ENCODE data around the gene MEX3C. TPM values are rescaled to one million over a fixed set of nuclear protein-coding genes. Genes with fewer than 3 reads are reported as not detected.

The MEX3C gene
- total and polyA plus RNA-seq, 2 experiments from 2014 or later: 15.2 to 50.7 TPM

DNA sequence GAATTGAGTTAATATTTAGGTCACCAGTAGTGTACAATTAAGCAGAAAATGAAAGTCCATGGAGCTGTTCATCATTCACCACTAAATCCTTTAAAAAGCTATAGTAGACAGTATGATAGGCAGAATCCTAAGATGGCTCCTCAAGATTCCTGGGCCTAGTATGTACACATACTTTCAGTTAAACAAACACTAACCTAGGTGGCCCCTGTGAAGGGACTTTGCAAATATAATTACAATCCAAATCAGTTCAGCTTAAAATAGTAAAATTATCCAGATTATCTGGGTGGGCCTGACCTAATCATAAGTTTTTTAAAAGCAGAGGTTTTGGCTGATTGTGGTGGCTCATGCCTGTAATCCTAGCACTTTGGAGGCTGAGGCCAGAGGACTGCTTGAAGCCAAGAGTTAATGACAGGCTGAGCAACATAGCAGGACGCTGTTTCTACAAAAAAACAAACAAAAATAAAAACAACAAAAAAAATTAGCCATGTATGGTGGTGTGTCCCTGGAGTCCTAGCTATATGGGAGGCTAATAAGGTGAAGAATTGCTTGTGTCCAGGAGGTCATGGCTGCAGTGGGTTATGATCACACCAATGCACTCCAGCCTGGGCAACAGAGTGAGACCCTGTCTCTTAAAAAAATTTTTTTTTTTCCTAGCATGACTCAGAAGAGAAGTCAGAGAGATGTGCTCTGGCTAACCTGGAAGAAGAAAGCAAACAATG, 13.9 kb downstream of the MEX3C start:
- H2AFZ ChIP-seq: no peak overlapping the region
- no peak for DNase-seq
- H3K9ac ChIP-seq: no peak overlapping the region
- TF ChIP-seq EZH2 (IDR thresholded peaks at IDR 0.05; ENCODE audit: insufficient read depth, poor library complexity, severe bottlenecking): no peak
- in situ Hi-C loops (cut with MboI): no loop called here
- H3K4me3 ChIP-seq: no peak overlapping the region
- no peak overlapping the region for H3K4me2 ChIP-seq (ENCODE audit: unreplicated experiment)
- no peaks in the 10 kb centered on the region for H3K36me3 ChIP-seq (ENCODE audit: low read depth)
- no peaks in the 10 kb centered on the region for H3K27me3 ChIP-seq (replicated peaks; ENCODE audit: insufficient read depth)
- H3K9me2 ChIP-seq (ENCODE audit: insufficient read depth): no peaks in the 10 kb centered on the region
- peaks cover 27% of the 10 kb centered on the region for H4K20me1 ChIP-seq (ENCODE audit: insufficient read depth)
- H3K9me3 ChIP-seq (ENCODE audit: low read depth): no peaks in the 10 kb centered on the region
- WGBS, 2 experiments (ENCODE audit: low coverage in 1 of 2, low lambda C conversion rate in 2 of 2, missing lambda C conversion rate in 2 of 2): 95 to 97% methylated on average over 1 of the region's 1 CpG
- peaks cover 100% of the 10 kb centered on the region for H3K79me2 ChIP-seq (ENCODE audit: insufficient read depth)
- no peak overlapping the region for H3K27ac ChIP-seq
- peaks cover 6% of the 10 kb centered on the region for H3K4me1 ChIP-seq (ENCODE audit: insufficient read depth)
- H3F3A ChIP-seq (ENCODE audit: insufficient read depth): no peaks in the 10 kb centered on the region

DNA sequence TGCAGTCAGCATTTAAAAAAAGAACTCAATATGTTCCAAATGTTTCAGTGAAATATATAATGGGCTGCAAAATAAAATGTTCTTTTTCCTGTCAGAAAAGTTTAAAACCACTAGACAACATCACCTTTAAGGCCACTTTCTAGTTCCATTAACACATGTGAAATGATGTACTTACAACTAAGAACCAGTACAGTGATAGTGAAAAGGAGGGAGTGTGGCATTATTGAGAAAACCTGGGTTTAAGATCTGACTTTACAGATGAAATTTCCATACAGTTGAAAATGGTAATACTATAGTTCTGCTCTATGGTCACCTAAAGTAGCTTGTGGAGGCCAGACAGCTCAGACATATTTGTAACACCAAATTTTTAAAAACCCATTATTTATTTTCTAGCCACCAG, 14.7 kb downstream of the MEX3C start:
- in situ Hi-C loops (cut with MboI): no loop called here
- Histone ChIP-seq H3K36me3 (ENCODE audit: low read depth) (no peaks in the 10 kb centered on the region), H3K9me2 (ENCODE audit: insufficient read depth) (no peaks in the 10 kb centered on the region), H3F3A (ENCODE audit: insufficient read depth) (no peaks in the 10 kb centered on the region), H3K27ac (no peak overlapping the region), H3K79me2 (ENCODE audit: insufficient read depth) (peaks cover 100% of the 10 kb centered on the region), H3K4me2 (ENCODE audit: unreplicated experiment) (no peak overlapping the region), H4K20me1 (ENCODE audit: insufficient read depth) (peaks cover 22% of the 10 kb centered on the region), H3K4me1 (ENCODE audit: insufficient read depth) (peaks cover 6% of the 10 kb centered on the region), H3K9ac (no peak overlapping the region), H3K27me3 (replicated peaks; ENCODE audit: insufficient read depth) (no peaks in the 10 kb centered on the region), H3K9me3 (ENCODE audit: low read depth) (no peaks in the 10 kb centered on the region), H2AFZ (no peak overlapping the region), H3K4me3 (no peak overlapping the region)
- DNase-seq: no peak
- TF ChIP-seq EZH2 (IDR thresholded peaks at IDR 0.05; ENCODE audit: insufficient read depth, poor library complexity, severe bottlenecking) (no peak), EZH2phosphoT487 (IDR thresholded peaks at IDR 0.05; ENCODE audit: insufficient read depth, low read depth) (no peak)

DNA sequence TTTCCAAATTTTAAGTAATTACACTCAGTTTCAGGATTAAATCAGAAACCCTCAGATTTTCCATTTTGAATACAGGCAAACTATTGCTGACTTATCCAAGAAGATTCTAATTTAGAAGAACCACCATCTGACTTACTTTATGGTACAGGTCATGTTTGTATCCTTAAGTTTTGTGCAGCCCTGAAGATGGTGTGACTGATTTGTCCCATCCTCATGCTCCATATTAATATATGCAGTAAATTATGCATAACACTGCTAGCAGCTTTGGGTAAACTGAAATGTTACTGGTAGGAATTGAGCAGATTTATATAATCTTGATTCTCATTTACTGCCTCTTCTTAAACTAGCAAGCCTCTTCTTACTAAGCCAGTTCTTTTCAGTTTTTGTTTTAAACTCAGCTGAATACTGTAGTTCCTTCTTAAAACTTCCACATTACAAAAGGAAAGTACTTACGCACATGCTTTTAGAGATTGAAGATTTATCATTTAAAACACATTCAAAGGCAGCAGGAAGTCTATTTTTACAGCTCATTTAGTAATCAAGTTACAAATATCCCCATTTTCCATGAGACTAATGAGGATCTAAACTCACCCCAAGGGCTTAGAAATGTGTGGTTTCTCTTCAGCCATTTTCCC, 25.7 kb downstream of the MEX3C start:
- Histone ChIP-seq H3K27ac (no peak overlapping the region), H4K20me1 (ENCODE audit: insufficient read depth) (no peaks in the 10 kb centered on the region)

DNA sequence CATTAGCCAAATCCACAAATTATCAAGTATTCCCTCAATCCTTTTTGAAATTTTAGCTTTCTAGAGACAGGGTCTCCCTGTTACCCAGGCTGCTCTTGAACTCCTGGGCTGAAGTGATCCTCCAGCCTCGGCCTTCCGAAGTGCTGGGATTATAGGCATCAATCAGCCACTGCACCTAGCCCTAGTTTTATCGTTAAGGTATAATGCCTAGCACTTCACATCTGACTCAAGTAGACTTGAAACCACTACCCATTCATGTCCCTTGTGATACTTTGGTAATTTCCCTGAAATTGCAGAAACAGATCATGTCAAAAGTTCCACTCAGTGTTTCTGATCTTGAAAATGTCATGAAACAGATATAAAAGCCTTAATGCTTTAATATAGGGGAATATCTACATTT, 26.3 kb downstream of the MEX3C start:
- Histone ChIP-seq H3K36me3 (ENCODE audit: low read depth) (peaks cover 3% of the 10 kb centered on the region; the same call in 1 of the 2 replicates), H3K9ac (no peak overlapping the region), H3K27ac (no peak overlapping the region), H3K9me2 (ENCODE audit: insufficient read depth) (no peaks in the 10 kb centered on the region), H3K4me3 (no peak overlapping the region), H3K4me2 (ENCODE audit: unreplicated experiment) (no peak overlapping the region), H3K79me2 (ENCODE audit: insufficient read depth) (peaks cover 54% of the 10 kb centered on the region), H4K20me1 (ENCODE audit: insufficient read depth) (no peaks in the 10 kb centered on the region), H3K9me3 (ENCODE audit: low read depth) (no peaks in the 10 kb centered on the region), H3K27me3 (replicated peaks; ENCODE audit: insufficient read depth) (no peaks in the 10 kb centered on the region), H2AFZ (no peak overlapping the region), H3K4me1 (ENCODE audit: insufficient read depth) (no peaks in the 10 kb centered on the region), H3F3A (ENCODE audit: insufficient read depth) (peaks cover 6% of the 10 kb centered on the region; the same call in 1 of the 2 replicates)
- no peak for TF ChIP-seq EZH2phosphoT487 (IDR thresholded peaks at IDR 0.05; ENCODE audit: insufficient read depth, low read depth)
- 96 to 100% methylated on average over 3 of the region's 3 CpGs for WGBS, 2 experiments (ENCODE audit: low coverage in 1 of 2, low lambda C conversion rate in 2 of 2, missing lambda C conversion rate in 2 of 2)
- DNase-seq: no peak
- in situ Hi-C loops (cut with MboI): no loop called here

More for the DNA sequence above, 25.7 kb downstream of the MEX3C start:
- no peak overlapping the region for H3K4me2 ChIP-seq (ENCODE audit: unreplicated experiment)
- no peak overlapping the region for H3K9ac ChIP-seq
- H2AFZ ChIP-seq: no peak overlapping the region
- H3K9me3 ChIP-seq (ENCODE audit: low read depth): no peaks in the 10 kb centered on the region
- H3K27me3 ChIP-seq (replicated peaks; ENCODE audit: insufficient read depth): no peaks in the 10 kb centered on the region
- H3K4me1 ChIP-seq (ENCODE audit: insufficient read depth): no peaks in the 10 kb centered on the region
- in situ Hi-C loops (cut with MboI): no loop called here
- H3K79me2 ChIP-seq (ENCODE audit: insufficient read depth): peaks cover 59% of the 10 kb centered on the region
- TF ChIP-seq EZH2phosphoT487 (IDR thresholded peaks at IDR 0.05; ENCODE audit: insufficient read depth, low read depth): no peak
- TF ChIP-seq EZH2 (IDR thresholded peaks at IDR 0.05; ENCODE audit: insufficient read depth, poor library complexity, severe bottlenecking): no peak
- WGBS, 2 experiments (ENCODE audit: low coverage in 1 of 2, low lambda C conversion rate in 2 of 2, missing lambda C conversion rate in 2 of 2): 96 to 100% methylated on average over 1 of the region's 1 CpG
- H3K36me3 ChIP-seq (ENCODE audit: low read depth): peaks cover 8% of the 10 kb centered on the region
- peaks cover 6% of the 10 kb centered on the region; the same call in 1 of the 2 replicates for H3F3A ChIP-seq (ENCODE audit: insufficient read depth)
- H3K4me3 ChIP-seq: no peak overlapping the region
- H3K9me2 ChIP-seq (ENCODE audit: insufficient read depth): no peaks in the 10 kb centered on the region
- no peak for DNase-seq

Data from GM23248 (cell line).